ENCODE data around the gene ATP8A2. TPM values are rescaled to one million over a fixed set of nuclear protein-coding genes. Genes with fewer than 3 reads are reported as not detected.

The ATP8A2 gene
- total RNA-seq, 2 donors from 2014 or later: 0.41 to 1.6 TPM

GRCh38 chr13:25423831-25424230 lies 52.1 kb downstream of the ATP8A2 start:
- ATAC-seq (ENCODE audit: insufficient number of reproducible peaks, low FRiP score, low read depth) (no peak), DNase-seq (ENCODE audit: low spot score) (no peak)
- Histone ChIP-seq H3K27ac (no peak overlapping the region), H3K4me3 (no peak overlapping the region), H3K9me3 (no peaks in the 10 kb centered on the region), H3K27me3 (replicated peaks; ENCODE audit: insufficient read depth) (no peaks in the 10 kb centered on the region), H3K4me1 (ENCODE audit: control insufficient read depth in 1 of 2, low read depth in 2 of 2) (no peaks in the 10 kb centered on the region), H3K36me3 (no peaks in the 10 kb centered on the region)
- no peak for TF ChIP-seq CTCF (IDR thresholded peaks at IDR 0.05)

DNA sequence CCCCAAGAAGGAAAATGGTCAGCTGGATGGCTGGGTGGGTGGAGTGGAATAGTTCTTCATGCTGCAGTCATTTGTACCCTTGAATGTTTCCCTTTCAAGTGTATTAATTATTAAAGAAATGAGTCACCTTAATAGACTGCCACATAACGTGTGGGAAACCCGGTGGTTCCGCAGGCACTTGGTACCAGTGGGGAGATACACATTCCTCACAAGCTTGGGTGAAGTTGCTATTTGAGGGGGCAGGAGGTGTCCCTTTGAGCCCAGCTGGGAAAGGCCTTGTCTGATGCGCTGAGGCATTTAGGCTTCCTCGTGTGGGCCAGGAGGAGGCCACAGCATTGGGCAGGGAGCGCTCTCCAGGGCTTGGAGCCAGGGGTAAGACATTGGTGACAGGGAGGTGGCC lies 57.7 kb downstream of the ATP8A2 start:
- no peak overlapping the region for H3K4me3 ChIP-seq
- H3K27me3 ChIP-seq (replicated peaks; ENCODE audit: insufficient read depth): no peaks in the 10 kb centered on the region
- TF ChIP-seq CTCF (IDR thresholded peaks at IDR 0.05): no peak
- no peaks in the 10 kb centered on the region for H3K4me1 ChIP-seq (ENCODE audit: control insufficient read depth in 1 of 2, low read depth in 2 of 2)
- ATAC-seq (ENCODE audit: insufficient number of reproducible peaks, low FRiP score, low read depth) (no peak), DNase-seq (ENCODE audit: low spot score) (no peak)
- H3K36me3 ChIP-seq: no peaks in the 10 kb centered on the region
- no peaks in the 10 kb centered on the region for H3K9me3 ChIP-seq
- no peak overlapping the region for H3K27ac ChIP-seq

- no peaks in the 10 kb centered on the region for H3K27me3 ChIP-seq (replicated peaks; ENCODE audit: insufficient read depth)
- ATAC-seq (ENCODE audit: insufficient number of reproducible peaks, low FRiP score, low read depth): no peak
- no peaks in the 10 kb centered on the region for H3K36me3 ChIP-seq
- no peak overlapping the region for H3K27ac ChIP-seq
- H3K4me1 ChIP-seq (ENCODE audit: control insufficient read depth in 1 of 2, low read depth in 2 of 2): no peaks in the 10 kb centered on the region
- no peak overlapping the region for H3K4me3 ChIP-seq
- no peak for TF ChIP-seq CTCF (IDR thresholded peaks at IDR 0.05)
- no peaks in the 10 kb centered on the region for H3K9me3 ChIP-seq
- DNase-seq (ENCODE audit: low spot score): no peak
These were observed 60.9 kb downstream of the ATP8A2 start for GRCh38 chr13:25432691-25433090.

DNA sequence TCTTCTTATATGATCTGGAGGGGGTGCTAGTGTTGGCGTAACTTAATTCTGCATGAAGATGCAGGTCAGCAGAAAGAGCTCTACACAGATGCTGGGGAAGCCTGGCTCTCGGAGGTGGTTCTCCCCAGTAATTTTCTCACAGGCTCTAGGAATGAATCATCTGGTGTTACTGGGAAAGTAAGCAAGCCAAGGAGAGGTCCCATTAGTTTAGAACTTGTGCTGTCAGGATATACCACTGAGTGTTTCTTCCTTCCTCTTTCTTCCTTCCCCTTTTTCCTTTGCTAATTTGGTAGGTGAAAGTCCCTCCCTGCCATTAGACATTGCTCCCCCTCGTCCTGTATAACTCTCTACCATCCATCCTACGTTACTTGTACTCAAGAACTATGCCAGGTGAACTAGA lies 68.3 kb downstream of the ATP8A2 start:
- DNase-seq (ENCODE audit: low spot score): no peak
- no peaks in the 10 kb centered on the region for H3K36me3 ChIP-seq
- no peak overlapping the region for H3K27ac ChIP-seq
- ATAC-seq (ENCODE audit: insufficient number of reproducible peaks, low FRiP score, low read depth): no peak
- no peaks in the 10 kb centered on the region for H3K27me3 ChIP-seq (replicated peaks; ENCODE audit: insufficient read depth)
- no peak overlapping the region for H3K4me3 ChIP-seq
- no peak for TF ChIP-seq CTCF (IDR thresholded peaks at IDR 0.05)
- H3K9me3 ChIP-seq: no peaks in the 10 kb centered on the region
- no peaks in the 10 kb centered on the region for H3K4me1 ChIP-seq (ENCODE audit: control insufficient read depth in 1 of 2, low read depth in 2 of 2)

GRCh38 chr13:25446261-25446660 lies 74.5 kb downstream of the ATP8A2 start:
- DNase-seq (ENCODE audit: low spot score) (no peak), ATAC-seq (ENCODE audit: insufficient number of reproducible peaks, low FRiP score, low read depth) (no peak)
- H3K9me3 ChIP-seq: no peaks in the 10 kb centered on the region

More at GRCh38 chr13:25446261-25446660, 74.5 kb downstream of the ATP8A2 start:
- Histone ChIP-seq H3K27ac (no peak overlapping the region), H3K4me1 (ENCODE audit: control insufficient read depth in 1 of 2, low read depth in 2 of 2) (no peaks in the 10 kb centered on the region), H3K36me3 (no peaks in the 10 kb centered on the region), H3K4me3 (no peak overlapping the region), H3K27me3 (replicated peaks; ENCODE audit: insufficient read depth) (no peaks in the 10 kb centered on the region)
- no peak for TF ChIP-seq CTCF (IDR thresholded peaks at IDR 0.05)
